Middle frontal gyrus (tissue), 1 donor: ENCODE data around the gene ROBO1.

Experiments used
- DNase-seq: peaks from one replicate; pipeline ENCODE4 v3.0.0-alpha.2; 2015; ENCODE audit warnings: low spot score; ENCODE audit errors: extremely low spot score

The ROBO1 gene

DNA sequence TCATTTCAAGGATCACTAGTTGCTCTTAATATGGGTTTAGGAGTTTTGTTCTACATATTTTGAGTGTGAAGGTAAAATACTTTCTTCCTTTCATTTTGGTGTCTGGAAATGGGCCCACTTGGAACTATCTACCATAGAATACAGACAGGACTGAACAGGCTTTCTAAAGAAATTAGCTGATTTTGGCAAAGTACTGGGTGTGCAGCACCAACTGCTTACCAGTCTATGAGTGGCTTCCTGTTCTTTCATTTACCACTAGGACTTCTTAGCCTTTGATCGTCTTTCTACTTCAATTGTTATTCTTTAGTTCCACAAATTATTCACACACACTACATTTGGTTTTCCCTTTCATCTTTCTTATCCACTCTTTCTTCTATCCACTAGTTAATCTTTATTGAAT, 1196.3 kb downstream of the ROBO1 start:
- no peak for DNase-seq

DNA sequence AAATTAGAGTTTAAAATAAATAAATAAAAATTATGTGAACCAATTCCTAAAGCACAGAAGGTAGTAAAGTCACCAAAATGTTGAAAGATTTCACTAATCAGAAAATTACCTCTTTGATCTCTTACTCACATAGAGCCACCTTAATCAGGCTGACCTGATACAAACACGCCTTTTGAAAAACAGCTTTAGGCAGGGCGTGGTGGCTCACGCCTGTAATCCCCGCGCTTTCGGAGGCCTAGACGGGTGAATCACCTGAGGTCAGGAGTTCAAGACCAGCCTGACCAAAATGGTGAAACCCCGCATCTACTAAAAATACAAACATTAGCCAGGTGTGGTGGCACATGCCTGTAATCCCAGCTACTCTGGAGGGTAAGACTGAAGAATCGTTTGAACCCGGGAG, 1197.3 kb downstream of the ROBO1 start:
- DNase-seq, result no peak

DNA sequence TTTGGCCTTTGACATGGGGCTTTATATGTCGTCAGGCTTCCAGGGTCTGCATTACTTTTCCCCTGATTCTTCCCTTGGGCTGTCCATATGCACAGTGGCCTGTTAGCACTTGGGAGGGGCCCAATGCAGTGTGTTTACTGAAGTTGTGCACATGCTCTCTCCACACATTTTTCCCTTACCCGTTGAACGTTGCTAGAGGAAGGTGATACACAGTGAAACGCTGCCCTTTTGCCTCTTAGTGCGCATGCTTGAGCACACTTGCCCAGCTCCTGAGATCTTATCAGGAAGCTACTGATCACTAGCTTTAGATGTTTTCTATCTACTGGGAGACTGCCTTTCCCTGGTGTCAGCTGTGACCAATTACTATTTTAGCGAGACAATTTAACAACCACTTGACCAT, 1198.0 kb downstream of the ROBO1 start:
- DNase-seq, result no peak

DNA sequence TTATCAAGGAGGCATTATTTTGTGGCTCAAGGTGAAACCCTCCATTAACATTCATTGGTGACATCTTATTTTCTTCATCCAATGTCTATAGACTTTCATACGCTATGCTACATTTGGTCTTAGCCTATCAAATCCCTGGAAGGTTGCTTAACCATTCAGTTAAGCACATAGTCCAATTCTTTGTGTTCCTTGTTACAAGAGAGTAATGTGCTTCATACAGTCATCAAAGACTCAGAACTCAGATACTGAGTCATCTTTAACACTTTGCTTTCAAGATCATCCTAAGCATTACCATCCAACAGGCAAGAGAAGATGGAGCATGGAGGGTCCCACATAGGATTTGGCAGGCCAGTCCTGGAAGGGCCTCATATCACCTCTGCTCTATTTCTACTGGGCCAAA, 1202.1 kb downstream of the ROBO1 start:
- no peak for DNase-seq

DNA sequence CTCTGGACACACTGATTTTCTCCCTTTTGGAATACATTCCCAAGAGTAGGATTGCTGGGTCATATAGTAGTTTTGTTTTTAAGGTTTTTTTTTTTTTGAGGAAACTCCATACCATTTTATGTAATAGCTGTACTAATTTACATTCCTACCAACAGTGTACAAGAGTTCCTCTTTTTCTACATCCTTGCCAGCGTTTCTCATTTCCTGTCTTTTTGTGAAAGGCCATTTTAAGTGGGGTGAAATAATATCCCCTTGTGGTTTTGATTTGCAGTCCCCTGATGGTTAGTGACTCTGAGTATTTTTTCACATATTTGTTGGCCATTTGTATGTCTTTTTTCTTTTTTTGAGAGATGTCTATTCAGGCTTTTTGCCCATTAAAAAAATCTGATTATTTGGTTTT, 1205.5 kb downstream of the ROBO1 start:
- no peak for DNase-seq
